HG03521 (cell line): Measurements from ENCODE around the gene BHLHE23.

Source experiments
- ATAC-seq: cut with Tn5 transposase; IDR thresholded peaks from one replicate; pipeline ENCODE4 v1.9.1; 2021; ENCODE audit warnings: mild to moderate bottlenecking, moderate library complexity; ENCODE audit not compliant: unreplicated experiment

BHLHE23 gene

GRCh38 chr20:63009988-63010769, 3.4 kb upstream of the BHLHE23 start:
- ATAC-seq = peak; percentile 50

- peak; percentile 41 for ATAC-seq
Measured at GRCh38 chr20:63009045-63009961, 2.5 kb upstream of the BHLHE23 start.

GRCh38 chr20:63008541-63009044, 1.8 kb upstream of the BHLHE23 start:
- ATAC-seq = no peak

- no peak for ATAC-seq
Measured at GRCh38 chr20:63007646-63008488, 1.1 kb upstream of the BHLHE23 start.

- no peak for ATAC-seq
Measured at GRCh38 chr20:63007360-63007645, 539 bp upstream of the BHLHE23 start.

GRCh38 chr20:63005862-63006539, 763 bp downstream of the BHLHE23 start:
- no peak for ATAC-seq

GRCh38 chr20:63005365-63005861, 1.4 kb downstream of the BHLHE23 start:
- no peak for ATAC-seq

GRCh38 chr20:63004607-63005364, 2.0 kb downstream of the BHLHE23 start:
- no peak for ATAC-seq

GRCh38 chr20:63003546-63003945, 3.2 kb downstream of the BHLHE23 start:
- ATAC-seq = no peak

- no peak for ATAC-seq
Measured at GRCh38 chr20:63002511-63002910, 4.3 kb downstream of the BHLHE23 start.

GRCh38 chr20:63000958-63001357, 5.8 kb downstream of the BHLHE23 start:
- ATAC-seq = no peak

GRCh38 chr20:63000036-63000435, 6.7 kb downstream of the BHLHE23 start:
- no peak for ATAC-seq

- no peak for ATAC-seq
Measured at GRCh38 chr20:62999580-62999979, 7.2 kb downstream of the BHLHE23 start.

- no peak for ATAC-seq
Measured at GRCh38 chr20:62998449-62998848, 8.3 kb downstream of the BHLHE23 start.

- no peak for ATAC-seq
Measured at GRCh38 chr20:62997417-62998035, 9.2 kb downstream of the BHLHE23 start.

GRCh38 chr20:62996596-62996982, 10.2 kb downstream of the BHLHE23 start:
- no peak for ATAC-seq

GRCh38 chr20:62995898-62996595, 10.7 kb downstream of the BHLHE23 start:
- ATAC-seq = no peak

- ATAC-seq = no peak
Measured at GRCh38 chr20:62995481-62995880, 11.3 kb downstream of the BHLHE23 start.
